ENCODE data around the gene MGST3.

DNA sequence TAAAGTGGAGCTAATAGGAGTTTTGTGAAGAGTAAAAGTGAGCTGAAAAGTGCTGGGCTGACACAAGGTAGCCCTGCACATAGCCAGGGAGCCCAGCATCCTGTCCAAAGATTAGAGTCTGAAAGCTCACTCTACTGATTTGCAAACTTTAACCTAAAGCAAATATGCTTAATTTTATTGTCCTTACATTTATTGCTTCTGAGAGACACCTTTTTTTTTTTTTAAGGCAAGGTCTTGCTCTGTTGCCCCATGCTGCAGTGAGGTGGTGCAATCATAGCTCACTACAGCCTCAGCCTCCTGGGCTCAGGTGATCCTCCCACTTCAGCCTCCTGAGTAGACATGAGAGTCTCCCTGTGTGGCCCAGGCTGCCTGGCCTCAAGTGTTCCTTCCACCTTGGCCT, 16.5 kb downstream of the MGST3 start:
- TF ChIP-seq, protein P1, sequence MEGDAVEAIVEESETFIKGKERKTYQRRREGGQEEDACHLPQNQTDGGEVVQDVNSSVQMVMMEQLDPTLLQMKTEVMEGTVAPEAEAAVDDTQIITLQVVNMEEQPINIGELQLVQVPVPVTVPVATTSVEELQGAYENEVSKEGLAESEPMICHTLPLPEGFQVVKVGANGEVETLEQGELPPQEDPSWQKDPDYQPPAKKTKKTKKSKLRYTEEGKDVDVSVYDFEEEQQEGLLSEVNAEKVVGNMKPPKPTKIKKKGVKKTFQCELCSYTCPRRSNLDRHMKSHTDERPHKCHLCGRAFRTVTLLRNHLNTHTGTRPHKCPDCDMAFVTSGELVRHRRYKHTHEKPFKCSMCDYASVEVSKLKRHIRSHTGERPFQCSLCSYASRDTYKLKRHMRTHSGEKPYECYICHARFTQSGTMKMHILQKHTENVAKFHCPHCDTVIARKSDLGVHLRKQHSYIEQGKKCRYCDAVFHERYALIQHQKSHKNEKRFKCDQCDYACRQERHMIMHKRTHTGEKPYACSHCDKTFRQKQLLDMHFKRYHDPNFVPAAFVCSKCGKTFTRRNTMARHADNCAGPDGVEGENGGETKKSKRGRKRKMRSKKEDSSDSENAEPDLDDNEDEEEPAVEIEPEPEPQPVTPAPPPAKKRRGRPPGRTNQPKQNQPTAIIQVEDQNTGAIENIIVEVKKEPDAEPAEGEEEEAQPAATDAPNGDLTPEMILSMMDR (IDR thresholded peaks at IDR 0.05): no peak
- TF ChIP-seq EZH2 (IDR thresholded peaks at IDR 0.05; ENCODE audit: borderline replicate concordance, insufficient read depth, low read depth, low read length, poor library complexity, severe bottlenecking): no peak

Measured in B cell (primary cell).